GM13977 (cell line): ENCODE data around the gene TBC1D10B.
A peak's percentile ranks its signal among the peaks of the same experiment; 100 is the strongest.

Source experiments
- DNase-seq: peaks from one replicate; pipeline ENCODE4 v3.0.0; 2012; ENCODE audit warnings: low spot score
- in situ Hi-C: fragments of 300-500 bp; cut with MboI; formaldehyde crosslinking; loops from one replicate; pipeline ENCODE4 v1.12.0; 2022; ENCODE audit warnings: low sequenced_read_pairs, low pct_unique_long_range_greater_than_20kb, mixed read lengths, inconsistent platforms; ENCODE audit not compliant: unreplicated experiment
- TF ChIP-seq, protein P1 (sequence below): IDR thresholded peaks from 2 replicates; pipeline ENCODE4 v1.5.1; 2012; ENCODE audit warnings: mild to moderate bottlenecking, control low read depth; ENCODE audit not compliant: insufficient read depth; ENCODE audit errors: extremely low read depth, missing control alignments

The TBC1D10B gene

GRCh38 chr16:30395992-30396585 lies 25.8 kb upstream of the TBC1D10B start:
- DNase-seq: no peak
- in situ Hi-C loops: no loop called here
- TF ChIP-seq, protein P1, sequence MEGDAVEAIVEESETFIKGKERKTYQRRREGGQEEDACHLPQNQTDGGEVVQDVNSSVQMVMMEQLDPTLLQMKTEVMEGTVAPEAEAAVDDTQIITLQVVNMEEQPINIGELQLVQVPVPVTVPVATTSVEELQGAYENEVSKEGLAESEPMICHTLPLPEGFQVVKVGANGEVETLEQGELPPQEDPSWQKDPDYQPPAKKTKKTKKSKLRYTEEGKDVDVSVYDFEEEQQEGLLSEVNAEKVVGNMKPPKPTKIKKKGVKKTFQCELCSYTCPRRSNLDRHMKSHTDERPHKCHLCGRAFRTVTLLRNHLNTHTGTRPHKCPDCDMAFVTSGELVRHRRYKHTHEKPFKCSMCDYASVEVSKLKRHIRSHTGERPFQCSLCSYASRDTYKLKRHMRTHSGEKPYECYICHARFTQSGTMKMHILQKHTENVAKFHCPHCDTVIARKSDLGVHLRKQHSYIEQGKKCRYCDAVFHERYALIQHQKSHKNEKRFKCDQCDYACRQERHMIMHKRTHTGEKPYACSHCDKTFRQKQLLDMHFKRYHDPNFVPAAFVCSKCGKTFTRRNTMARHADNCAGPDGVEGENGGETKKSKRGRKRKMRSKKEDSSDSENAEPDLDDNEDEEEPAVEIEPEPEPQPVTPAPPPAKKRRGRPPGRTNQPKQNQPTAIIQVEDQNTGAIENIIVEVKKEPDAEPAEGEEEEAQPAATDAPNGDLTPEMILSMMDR: no peak

- in situ Hi-C loops: no loop called here
- DNase-seq: peak; percentile 87
- TF ChIP-seq, protein P1: peak; percentile 65
Observed at GRCh38 chr16:30395155-30395991, 25.1 kb upstream of the TBC1D10B start, which contains the start of gene ZNF48. ZNF48 (plus strand) TSS chr16:30395420; CDS start chr16:30395795, 375 bp downstream.

GRCh38 chr16:30394592-30395154 lies 24.4 kb upstream of the TBC1D10B start:
- in situ Hi-C loops: no loop called here

DNA sequence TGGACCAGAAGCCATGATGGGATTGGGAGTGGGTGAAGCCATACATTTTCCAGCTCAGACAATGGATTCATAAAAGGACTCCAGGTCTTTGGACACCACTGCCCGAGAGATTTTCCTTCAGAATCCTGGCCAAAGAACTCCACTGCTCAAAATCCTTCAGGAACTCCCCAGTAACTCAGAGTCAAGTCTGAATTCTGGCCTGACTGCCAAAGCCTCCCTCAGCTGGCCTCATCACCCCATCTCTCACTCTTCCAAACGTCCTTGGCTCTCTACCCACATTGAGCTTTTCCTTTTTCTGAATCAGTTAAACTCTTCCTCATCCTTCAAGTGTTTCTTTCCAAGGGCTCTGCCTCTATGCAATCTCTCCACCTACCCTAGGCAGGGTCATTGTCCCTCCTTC lies 13.2 kb upstream of the TBC1D10B start:
- DNase-seq: no peak
- in situ Hi-C loops: no loop called here
- TF ChIP-seq, protein P1: no peak

More at GRCh38 chr16:30394592-30395154, 24.4 kb upstream of the TBC1D10B start:
- DNase-seq: no peak
- TF ChIP-seq, protein P1: no peak

DNA sequence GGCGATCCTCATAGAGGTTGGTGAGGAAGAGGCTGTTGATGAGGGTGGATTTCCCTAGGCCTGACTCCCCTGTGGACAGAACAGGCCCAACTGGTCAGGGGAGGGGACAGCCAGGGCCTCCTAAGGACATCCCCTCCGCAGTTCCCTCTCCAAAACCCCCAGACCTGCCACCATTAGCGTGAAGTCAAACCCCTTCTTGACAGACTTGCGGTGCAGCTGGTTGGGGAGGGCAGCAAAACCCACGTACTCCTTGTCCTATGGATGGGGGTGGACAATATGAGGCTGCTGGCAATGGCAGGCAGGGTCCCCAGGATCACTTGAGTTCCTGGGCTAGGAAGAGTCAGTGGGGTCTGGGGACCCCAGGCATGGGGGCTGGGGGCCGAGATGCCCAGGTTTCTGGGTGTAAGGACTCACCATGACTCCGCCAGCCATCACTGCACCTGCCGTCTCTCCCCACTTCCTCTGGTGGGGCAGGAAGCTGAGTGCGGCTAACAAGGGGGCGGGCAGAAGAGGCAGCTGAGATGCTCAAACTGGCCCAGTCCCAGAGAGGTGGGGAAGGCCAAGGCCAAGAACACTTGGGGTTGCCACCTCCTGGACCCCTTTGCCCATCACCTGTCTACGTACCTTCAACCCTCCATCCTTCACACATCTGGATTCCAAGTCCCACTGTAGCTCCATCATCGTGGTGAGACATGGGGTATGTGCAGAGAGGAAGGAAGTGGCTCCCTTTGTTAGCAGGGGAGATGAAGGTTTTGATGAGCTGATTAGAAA lies 12.0 kb upstream of the TBC1D10B start, which contains the start of gene SEPTIN1:
Gene SEPTIN1 (minus strand): TSS at position 451 of the 771 bp plus-strand sequence. CDS start 19 bp downstream, at position 432.
- in situ Hi-C loops: no loop called here
- peak; percentile 72 for DNase-seq
- TF ChIP-seq, protein P1: no peak

DNA sequence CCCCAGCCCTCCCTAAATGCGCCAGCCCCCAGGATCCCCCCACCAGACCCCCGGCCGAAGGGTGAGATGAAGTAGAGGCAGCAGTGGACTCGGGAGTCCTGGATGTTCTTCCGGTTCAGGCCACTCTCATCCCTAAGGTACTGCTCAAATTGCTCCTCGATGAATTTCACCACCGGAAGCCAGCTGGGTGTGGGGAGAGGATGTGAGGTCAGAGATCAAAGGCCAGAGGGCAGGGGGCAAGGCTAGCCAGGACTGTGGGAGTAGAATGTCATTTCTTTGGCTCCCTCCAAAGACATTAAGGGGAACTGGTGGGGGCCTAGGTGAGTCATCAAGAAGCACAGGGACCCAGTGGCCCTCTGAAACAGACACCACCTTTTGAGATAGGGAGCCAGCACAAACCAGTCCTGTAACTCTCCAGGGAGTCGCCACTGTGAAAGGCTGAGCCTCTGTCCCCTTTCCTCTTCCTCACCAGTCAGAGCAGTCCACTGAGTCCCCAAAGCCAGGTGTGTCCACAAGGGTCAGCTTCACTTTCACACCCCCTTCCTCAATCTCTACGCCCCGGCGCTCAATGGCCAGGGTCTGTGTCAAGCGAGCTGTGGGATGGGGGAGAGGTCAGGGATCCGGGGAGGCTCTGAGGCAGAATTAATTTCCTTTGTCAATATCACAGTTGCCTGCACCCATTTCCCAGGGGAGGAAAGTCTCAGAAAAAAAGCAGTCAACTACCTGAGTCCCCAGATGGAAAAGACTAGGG lies 11.2 kb upstream of the TBC1D10B start:
- TF ChIP-seq, protein P1: no peak
- DNase-seq: no peak
- in situ Hi-C loops: no loop called here
